Mesangial cell (primary cell): ENCODE measurements around the gene HAUS5. TPM values are rescaled to one million over a fixed set of nuclear protein-coding genes. Genes with fewer than 3 reads are reported as not detected.

ENCODE experiments used
- total RNA-seq: library from RNA; depleted of rRNA; stranded (reverse); fragments of >200 nt; gene quantifications from 2 replicates; pipeline ENCODE4 v1.2.3, GENCODE V29; 2015

Gene HAUS5, protein sequence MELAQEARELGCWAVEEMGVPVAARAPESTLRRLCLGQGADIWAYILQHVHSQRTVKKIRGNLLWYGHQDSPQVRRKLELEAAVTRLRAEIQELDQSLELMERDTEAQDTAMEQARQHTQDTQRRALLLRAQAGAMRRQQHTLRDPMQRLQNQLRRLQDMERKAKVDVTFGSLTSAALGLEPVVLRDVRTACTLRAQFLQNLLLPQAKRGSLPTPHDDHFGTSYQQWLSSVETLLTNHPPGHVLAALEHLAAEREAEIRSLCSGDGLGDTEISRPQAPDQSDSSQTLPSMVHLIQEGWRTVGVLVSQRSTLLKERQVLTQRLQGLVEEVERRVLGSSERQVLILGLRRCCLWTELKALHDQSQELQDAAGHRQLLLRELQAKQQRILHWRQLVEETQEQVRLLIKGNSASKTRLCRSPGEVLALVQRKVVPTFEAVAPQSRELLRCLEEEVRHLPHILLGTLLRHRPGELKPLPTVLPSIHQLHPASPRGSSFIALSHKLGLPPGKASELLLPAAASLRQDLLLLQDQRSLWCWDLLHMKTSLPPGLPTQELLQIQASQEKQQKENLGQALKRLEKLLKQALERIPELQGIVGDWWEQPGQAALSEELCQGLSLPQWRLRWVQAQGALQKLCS
- total RNA-seq: 7.5 and 20.7 TPM in 2 replicates

GRCh38 chr19:35612559-35613321 is at the start of gene HAUS5:
Gene HAUS5 (plus strand): TSS chr19:35612735. CDS start chr19:35612795, 60 bp downstream.

DNA sequence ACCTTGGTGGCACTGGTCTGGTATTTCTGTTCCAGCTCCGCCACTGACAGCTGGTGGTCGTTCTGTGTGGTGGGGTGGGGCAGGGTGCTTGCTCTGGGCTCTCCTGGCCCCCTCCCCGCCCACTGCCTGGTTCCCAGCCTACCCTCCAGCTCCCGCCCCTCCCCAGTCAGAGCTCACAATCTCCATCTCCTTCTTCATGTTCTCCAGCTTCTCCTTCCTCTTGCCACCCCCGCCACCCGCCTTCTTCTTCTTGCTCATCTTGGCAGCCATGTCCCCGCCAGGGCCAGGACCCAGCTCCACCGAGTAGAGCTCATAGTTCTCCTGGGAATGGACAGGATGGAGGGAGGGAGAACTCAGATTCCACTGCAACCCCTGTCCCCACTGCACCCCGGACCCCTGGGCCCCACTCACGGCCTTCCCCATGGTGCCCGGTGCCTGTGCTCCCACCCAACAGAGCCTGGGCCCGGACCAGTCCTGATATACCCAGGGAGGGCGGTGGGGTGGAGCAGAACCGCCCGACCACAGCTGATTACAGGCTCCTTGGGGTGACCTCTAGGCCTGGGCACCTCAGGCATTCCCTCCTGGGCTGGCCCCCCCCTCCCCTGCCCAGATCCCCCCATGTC is 49.2 kb upstream of the HAUS5 start, which contains the start of gene ATP4A:
ATP4A (minus strand) TSS at position 452 of the 623 bp plus-strand sequence; CDS start at position 423, 29 bp downstream.

GRCh38 chr19:35585848-35586247 is 26.7 kb upstream of the HAUS5 start, which contains the start of gene PMIS2:
Gene PMIS2 (plus strand): TSS chr19:35586173. CDS start chr19:35586260, 87 bp downstream.

GRCh38 chr19:35628565-35629331 is 16.2 kb downstream of the HAUS5 start, which contains the start of gene RBM42:
Gene RBM42 (plus strand): TSS chr19:35629036. CDS start chr19:35629154, 118 bp downstream.

DNA sequence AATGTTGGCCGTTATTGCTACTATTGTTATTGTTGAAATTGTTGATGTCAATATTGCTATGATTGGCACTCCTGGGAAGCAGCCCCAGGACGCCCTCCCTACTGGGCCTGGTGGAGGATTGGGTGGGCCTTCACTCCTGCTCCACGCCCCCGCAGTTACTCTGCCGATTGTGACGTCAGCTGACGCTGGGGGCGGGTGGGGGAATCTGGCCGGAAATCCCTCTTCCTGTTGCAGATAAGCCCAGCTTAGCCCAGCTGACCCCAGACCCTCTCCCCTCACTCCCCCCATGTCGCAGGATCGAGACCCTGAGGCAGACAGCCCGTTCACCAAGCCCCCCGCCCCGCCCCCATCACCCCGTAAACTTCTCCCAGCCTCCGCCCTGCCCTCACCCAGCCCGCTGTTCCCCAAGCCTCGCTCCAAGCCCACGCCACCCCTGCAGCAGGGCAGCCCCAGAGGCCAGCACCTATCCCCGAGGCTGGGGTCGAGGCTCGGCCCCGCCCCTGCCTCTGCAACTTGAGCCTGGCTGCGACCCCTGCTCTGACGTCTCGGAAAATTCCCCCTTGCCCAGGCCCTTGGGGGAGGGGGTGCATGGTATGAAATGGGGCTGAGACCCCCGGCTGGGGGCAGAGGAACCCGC is 29.1 kb downstream of the HAUS5 start, which contains the start of gene ETV2:
ETV2 (plus strand) TSS at position 231 of the 637 bp plus-strand sequence. CDS start 716 bp downstream, outside the sequence.

DNA sequence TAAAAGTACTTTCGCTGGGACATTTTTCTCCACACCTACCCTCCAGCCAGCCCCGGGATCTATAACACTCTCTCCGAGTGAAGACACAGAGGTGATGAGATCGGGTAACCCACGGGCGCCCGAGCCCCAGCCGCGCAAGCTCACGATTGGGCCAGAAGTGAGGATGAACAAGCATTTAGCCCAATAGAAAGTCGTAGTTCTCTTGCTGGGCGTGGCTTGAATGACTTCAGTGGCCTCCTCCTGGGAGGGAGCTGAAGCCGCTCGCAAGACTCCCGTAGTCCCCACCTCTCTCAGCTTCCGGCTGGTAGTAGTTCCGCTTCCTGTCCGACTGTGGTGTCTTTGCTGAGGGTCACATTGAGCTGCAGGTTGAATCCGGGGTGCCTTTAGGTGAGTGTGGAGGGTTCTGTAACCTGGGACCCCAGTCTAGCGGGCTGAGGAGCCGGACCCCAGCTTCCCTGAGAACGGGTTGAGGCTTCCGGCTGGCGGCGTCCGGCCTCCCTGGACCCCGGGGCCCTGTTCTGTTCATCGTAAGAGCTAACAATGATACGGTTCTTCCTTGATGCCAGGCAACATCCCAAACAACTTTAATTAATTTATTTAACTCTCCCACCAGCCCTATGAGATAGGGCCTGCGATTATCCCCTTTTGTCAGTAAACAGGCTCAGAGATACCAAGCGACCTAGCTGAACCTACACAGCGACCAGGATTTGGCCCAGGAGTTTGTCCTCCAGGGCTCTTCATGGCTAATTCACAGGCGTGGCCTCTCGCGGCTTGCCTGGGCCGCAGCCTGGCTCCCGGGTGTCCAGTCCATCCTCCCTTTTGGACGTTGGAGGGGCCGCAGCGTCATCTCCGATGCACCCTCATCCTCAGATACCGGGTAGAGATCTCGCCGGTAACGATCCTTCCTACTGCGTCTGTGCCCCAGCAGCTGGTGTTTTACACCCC is 35.8 kb downstream of the HAUS5 start, which contains the start of gene COX6B1:
COX6B1 (plus strand) TSS at position 307 of the 945 bp plus-strand sequence. CDS start 2,921 bp downstream, outside the sequence.

GRCh38 chr19:35666251-35666913 is 53.8 kb downstream of the HAUS5 start, which contains the start of gene UPK1A:
Gene UPK1A (plus strand): TSS chr19:35666517. CDS start chr19:35666813, 296 bp downstream.

Other genes with a start within 250 kb of the HAUS5 start
- not detected in 2 replicates for gene GPR42, start 241.7 kb upstream of the HAUS5 start, total RNA-seq
- not detected in 2 replicates for gene FFAR2, start 164.5 kb upstream of the HAUS5 start, total RNA-seq
- gene KRTDAP, start 122.3 kb upstream of the HAUS5 start, total RNA-seq: not detected in 2 replicates
- gene DMKN, start 99.1 kb upstream of the HAUS5 start, total RNA-seq: 29.5 and 70.4 TPM in 2 replicates
- gene SBSN, start 84.4 kb upstream of the HAUS5 start, total RNA-seq: not detected in 2 replicates
- gene GAPDHS, start 79.3 kb upstream of the HAUS5 start, total RNA-seq: not detected in 2 replicates
- gene TMEM147, start 67.1 kb upstream of the HAUS5 start, total RNA-seq: 118 and 129 TPM in 2 replicates
- not detected in 2 replicates for gene ATP4A, start 49.1 kb upstream of the HAUS5 start, total RNA-seq
- gene PMIS2, start 26.6 kb upstream of the HAUS5 start, total RNA-seq: not detected in 2 replicates
- 79.6 and 99.4 TPM in 2 replicates for gene RBM42, start 16.3 kb downstream of the HAUS5 start, total RNA-seq
- gene ETV2, start 29.0 kb downstream of the HAUS5 start, total RNA-seq: 0.49 and 2.3 TPM in 2 replicates
- gene COX6B1, start 35.6 kb downstream of the HAUS5 start, total RNA-seq: 474 TPM in 2 replicates
- 0.16 TPM in 1 of 2 replicates, not detected in the other for gene UPK1A, start 53.8 kb downstream of the HAUS5 start, total RNA-seq
- gene ZBTB32, start 91.8 kb downstream of the HAUS5 start, total RNA-seq: not detected in 2 replicates
- gene KMT2B, start 105.3 kb downstream of the HAUS5 start, total RNA-seq: 10.9 and 17.2 TPM in 2 replicates
- 4.7 and 8.3 TPM in 2 replicates for gene IGFLR1, start 129.7 kb downstream of the HAUS5 start, total RNA-seq
- 5.4 and 9.0 TPM in 2 replicates for gene U2AF1L4, start 132.7 kb downstream of the HAUS5 start, total RNA-seq
- gene PSENEN, start 132.9 kb downstream of the HAUS5 start, total RNA-seq: 61.4 and 72.5 TPM in 2 replicates
- 7.6 and 11.9 TPM in 2 replicates for gene LIN37, start 135.8 kb downstream of the HAUS5 start, total RNA-seq
- 2.3 and 6.8 TPM in 2 replicates for gene HSPB6, start 144.3 kb downstream of the HAUS5 start, total RNA-seq
- 13.4 and 22.7 TPM in 2 replicates for gene PROSER3, start 145.4 kb downstream of the HAUS5 start, total RNA-seq
- gene ARHGAP33, start 162.8 kb downstream of the HAUS5 start, total RNA-seq: 8.4 and 14.8 TPM in 2 replicates
- gene PRODH2, start 200.1 kb downstream of the HAUS5 start, total RNA-seq: not detected in 2 replicates
- gene NPHS1, start 239.8 kb downstream of the HAUS5 start, total RNA-seq: 0.13 TPM in 1 of 2 replicates, not detected in the other
- gene KIRREL2, start 244.2 kb downstream of the HAUS5 start, total RNA-seq: under 0.01 and 0.16 TPM in 2 replicates